Skeletal muscle satellite cell (primary cell): ENCODE data around the gene LAIR1.
"Not testable (repeated sequence)": the region's sequence is repeated elsewhere in the genome, so short reads cannot be mapped to it uniquely, and the experiment has no call there.

Experiments used
- H3K27me3 ChIP-seq: 2 replicates; pipeline ENCODE4 v1.7.0; 2013; ENCODE audit warnings: low read length; ENCODE audit not compliant: control insufficient read depth, insufficient read depth
- H3K36me3 ChIP-seq: 2 replicates; pipeline ENCODE4 v1.7.0; 2013; ENCODE audit warnings: mild to moderate bottlenecking, control low read depth, low read length; ENCODE audit not compliant: insufficient read depth
- H3K4me1 ChIP-seq: 2 replicates; pipeline ENCODE4 v1.7.0; 2013; ENCODE audit warnings: low read length; ENCODE audit not compliant: control insufficient read depth, insufficient read depth
- H3K4me2 ChIP-seq: 2 replicates; pipeline ENCODE4 v1.7.0; 2013; ENCODE audit warnings: mild to moderate bottlenecking, low read length
- H3K4me3 ChIP-seq: 2 replicates; pipeline ENCODE4 v1.7.0; 2013; ENCODE audit warnings: low read length
- H3K9ac ChIP-seq: 2 replicates; pipeline ENCODE4 v1.7.0; 2013; ENCODE audit warnings: mild to moderate bottlenecking, low read depth, low read length, moderate library complexity
- H3K9me3 ChIP-seq: replicated peaks from 2 replicates; pipeline ENCODE4 v1.7.0; 2013; ENCODE audit warnings: mild to moderate bottlenecking, control low read depth, low read length

LAIR1 gene

DNA sequence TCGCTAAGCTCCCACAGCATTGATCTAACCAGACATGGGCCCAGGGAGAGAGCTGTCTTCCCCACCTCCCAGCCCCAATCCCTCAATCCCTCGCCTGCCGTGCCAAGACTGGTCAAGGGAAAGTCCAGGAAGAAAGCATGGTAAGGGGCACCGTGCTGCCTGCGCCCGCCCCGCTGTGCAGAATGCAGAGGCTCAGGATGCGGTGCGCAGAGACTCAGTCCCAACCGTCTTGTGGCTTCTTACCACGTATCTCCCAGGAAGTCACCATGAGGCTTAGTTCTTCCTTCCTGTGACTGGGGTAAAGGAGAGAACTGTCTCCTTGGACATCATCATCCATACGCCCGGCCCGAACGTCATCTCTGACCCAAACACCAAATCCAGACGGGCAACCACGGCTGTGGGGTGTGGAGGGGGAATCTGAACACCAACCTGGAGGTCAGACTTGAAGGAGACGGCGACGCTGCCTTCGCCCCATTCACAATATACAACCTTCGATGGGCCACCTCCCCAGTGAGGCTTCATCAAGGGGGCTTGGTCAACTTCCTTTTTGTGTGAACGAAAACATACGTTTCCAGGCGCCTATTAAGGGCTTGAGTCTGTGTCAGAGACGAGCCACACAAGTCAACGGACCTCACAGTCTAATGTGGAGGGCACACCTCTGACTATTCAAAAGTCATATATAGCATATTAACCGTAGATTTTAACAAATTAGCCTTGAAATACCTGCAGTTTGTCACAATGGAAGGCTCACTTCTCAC, 10.6 kb upstream of the LAIR1 start:
- not testable (repeated sequence) for H3K27me3 ChIP-seq, H3K4me2 ChIP-seq, H3K9me3 ChIP-seq, H3K9ac ChIP-seq, H3K4me1 ChIP-seq, H3K36me3 ChIP-seq, H3K4me3 ChIP-seq

DNA sequence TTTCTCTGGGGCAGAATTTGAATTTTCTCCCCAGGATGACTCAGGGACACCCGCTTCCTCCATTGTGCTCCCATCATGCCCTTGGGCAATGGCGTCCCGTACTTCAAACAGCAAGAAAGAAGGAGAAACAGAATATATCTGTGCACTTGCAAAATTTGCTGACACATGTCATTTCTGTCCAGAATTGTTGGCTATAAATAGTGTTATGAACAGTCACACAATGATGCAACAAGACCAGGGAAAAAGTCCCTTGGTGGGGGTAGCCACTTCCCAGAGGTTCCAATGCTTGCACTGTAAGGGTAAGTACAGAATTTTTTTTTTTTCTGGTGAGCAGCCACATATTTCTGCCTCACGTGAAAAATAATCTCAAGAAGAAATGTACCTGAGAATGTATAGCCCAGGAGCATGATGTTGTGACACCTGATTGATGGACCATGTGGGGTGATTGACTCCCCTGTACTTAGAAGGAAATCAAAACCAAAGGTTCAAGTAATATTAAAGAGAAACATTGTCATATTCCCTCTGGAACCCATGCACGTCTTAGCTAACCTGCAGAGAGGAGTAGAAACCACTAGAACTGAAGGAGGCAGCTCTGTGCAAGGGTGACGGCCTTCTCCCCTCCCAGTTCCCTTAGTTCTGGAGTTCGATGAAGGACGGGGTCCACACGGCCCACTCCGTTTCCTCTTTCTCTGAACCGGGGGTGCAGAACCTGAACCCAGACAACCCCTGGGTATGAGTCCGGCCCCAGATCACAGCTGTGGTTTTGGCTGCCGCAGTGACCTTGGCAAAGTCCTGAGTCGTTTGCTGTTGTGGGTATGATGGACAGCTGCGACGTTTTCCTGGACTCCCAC, 9.3 kb upstream of the LAIR1 start:
- Histone ChIP-seq H3K4me2 (no peak overlapping the region), H3K9me3 (peaks cover 3% of the 10 kb centered on the region), H3K27me3 (no peaks in the 10 kb centered on the region), H3K4me1 (no peaks in the 10 kb centered on the region), H3K4me3 (no peak overlapping the region), H3K9ac (no peak overlapping the region), H3K36me3 (no peaks in the 10 kb centered on the region)

DNA sequence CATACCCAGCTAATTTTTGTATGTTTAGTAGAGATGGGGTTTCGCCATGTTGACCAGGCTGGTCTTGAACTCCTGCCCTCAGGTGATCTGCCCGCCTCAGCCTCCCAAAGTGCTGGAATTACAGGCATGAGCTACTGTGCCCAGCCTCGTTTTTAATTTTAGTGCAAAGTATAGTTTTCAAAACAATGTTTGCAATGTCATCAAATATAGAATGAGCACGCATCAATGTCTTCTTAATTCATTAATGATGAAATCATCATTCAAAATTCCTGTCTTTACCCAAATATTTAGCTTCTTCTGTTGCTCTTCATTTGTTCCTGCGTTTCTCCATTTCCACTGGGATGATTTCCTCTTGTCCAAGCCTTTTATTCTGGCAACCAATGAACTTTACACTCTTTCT, 6.7 kb upstream of the LAIR1 start:
- not testable (repeated sequence) for H3K36me3 ChIP-seq, H3K4me1 ChIP-seq, H3K9me3 ChIP-seq, H3K27me3 ChIP-seq, H3K9ac ChIP-seq, H3K4me2 ChIP-seq, H3K4me3 ChIP-seq

DNA sequence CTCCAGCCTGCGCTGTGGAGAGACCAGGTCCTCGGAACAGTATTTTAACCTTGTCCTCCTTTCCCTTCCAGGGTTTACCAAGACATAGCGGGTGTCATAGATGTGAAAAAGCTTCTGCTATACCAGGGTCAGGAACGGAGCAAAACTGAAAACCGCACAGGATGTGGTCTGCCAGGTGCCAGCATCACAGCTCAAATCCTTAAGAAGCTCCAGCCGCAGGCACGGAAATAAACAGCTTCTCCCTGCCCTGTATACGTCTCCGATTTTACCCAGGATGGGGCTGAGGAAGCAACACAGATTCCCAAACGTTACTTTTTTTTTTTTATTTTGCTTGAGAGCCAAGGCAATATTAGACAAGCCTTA, 5.7 kb upstream of the LAIR1 start:
- not testable (repeated sequence) for H3K27me3 ChIP-seq, H3K36me3 ChIP-seq, H3K4me2 ChIP-seq, H3K4me3 ChIP-seq, H3K9ac ChIP-seq, H3K9me3 ChIP-seq, H3K4me1 ChIP-seq

DNA sequence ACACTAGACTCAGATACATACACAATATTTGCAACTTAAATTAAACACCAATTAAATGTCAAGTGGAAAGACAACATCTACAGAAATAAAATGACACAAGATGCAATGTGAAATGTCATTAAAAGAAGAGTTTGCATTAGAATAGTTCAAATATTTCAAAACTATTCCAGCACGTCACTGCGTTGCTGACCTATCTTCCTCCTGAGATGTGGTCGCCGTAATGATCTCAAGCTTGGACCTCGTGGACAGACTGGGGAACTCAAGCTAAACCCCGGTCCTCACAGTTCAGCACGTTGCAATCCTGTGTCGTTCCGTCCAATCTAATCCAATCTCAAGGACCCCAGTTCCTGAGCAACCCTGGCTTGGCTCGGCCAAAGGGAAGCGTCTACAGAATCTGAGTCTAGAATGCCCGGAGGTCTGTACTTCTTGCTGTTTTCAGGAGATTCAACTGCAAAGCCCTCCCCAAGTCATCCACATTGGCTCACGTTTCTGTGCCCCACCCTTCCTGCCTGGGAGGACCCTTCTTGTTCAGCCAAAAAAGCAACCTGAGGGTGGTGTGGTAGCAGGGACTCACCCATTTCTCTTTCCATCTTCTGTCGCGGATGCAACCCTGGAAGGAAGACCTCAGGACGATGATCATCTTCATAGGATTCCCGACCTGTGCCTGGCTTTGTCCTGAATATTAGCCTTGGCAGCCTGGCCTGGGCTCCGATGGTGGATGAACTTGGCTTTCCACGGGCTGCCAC, 5.1 kb upstream of the LAIR1 start:
- not testable (repeated sequence) for H3K9ac ChIP-seq, H3K36me3 ChIP-seq, H3K4me3 ChIP-seq, H3K27me3 ChIP-seq, H3K4me2 ChIP-seq, H3K9me3 ChIP-seq, H3K4me1 ChIP-seq

DNA sequence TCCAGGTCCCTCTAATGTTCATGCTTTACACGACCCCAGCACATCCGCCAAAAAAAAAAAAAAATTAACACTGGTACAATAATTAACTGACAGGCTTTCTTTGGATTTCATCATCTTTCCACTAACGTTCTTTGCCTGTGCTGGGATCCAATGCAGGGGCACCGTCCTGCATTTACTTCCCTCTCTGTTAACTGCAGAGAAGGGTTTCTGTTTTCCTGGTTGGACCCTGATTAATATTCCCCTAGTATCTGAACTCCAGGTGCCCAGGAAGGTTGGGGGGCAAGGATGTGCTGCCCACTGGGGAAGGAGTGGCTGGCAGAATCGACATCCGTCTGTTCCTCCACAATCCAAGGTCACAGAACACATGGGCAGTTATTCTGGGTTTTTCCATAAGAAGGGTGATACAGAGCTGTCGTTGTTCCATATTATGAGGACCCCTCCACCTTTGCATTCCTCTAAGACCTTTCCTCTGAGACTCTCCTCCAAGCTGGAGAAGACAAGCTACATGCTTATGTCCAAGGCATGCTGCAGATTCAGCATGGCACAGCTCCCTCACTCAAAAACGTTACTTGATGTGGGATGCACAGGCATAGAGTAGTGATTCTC, 4.5 kb upstream of the LAIR1 start:
- no peak overlapping the region for H3K9ac ChIP-seq
- no peak overlapping the region for H3K4me2 ChIP-seq
- no peaks in the 10 kb centered on the region for H3K4me1 ChIP-seq
- H3K9me3 ChIP-seq, result peaks cover 3% of the 10 kb centered on the region
- H3K27me3 ChIP-seq, result no peaks in the 10 kb centered on the region
- H3K36me3 ChIP-seq, result no peaks in the 10 kb centered on the region
- no peak overlapping the region for H3K4me3 ChIP-seq

DNA sequence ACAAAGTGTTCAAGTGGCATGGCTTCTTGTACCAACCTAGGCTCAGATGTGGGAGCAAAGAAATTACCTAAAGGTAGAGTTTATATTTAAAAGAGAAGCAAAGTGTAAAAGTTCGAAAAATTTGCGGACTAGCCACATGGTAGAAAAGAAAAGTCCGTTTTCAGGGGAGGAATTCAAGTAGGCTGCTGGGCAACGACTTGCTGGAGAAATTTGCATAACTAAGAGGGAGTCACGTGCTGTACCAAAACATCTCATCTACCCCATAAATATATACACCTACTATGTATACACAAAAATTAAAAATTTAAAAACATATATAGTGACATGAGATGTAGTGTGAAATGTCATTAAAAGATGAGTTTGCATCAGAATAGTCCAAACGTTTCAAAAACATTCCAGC, 2.1 kb upstream of the LAIR1 start:
- no peaks in the 10 kb centered on the region for H3K27me3 ChIP-seq
- H3K4me3 ChIP-seq, result no peak overlapping the region
- H3K9ac ChIP-seq, result no peak overlapping the region
- no peaks in the 10 kb centered on the region for H3K36me3 ChIP-seq
- no peaks in the 10 kb centered on the region for H3K4me1 ChIP-seq
- no peaks in the 10 kb centered on the region for H3K9me3 ChIP-seq
- H3K4me2 ChIP-seq, result no peak overlapping the region

DNA sequence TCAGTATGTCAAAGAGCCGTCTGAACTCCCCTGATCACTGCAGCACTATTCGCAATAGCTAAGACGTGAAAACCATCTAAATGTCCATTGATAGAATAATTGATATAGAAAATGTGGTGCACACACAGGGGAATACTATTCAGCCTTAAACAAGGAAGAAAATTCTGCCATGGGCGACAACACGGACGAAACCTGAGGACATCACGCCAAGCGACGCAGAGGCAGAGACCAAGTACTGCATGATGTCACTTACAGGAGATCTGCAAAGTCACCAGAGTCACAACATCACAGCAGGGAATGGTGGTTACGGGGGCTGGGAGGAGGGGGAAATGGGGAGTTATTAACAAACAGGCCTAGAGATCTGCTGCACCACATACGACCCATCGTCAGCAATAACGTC, 1.1 kb upstream of the LAIR1 start:
- H3K4me3 ChIP-seq, H3K9me3 ChIP-seq, H3K27me3 ChIP-seq, H3K9ac ChIP-seq, H3K36me3 ChIP-seq, H3K4me1 ChIP-seq, H3K4me2 ChIP-seq: not testable (repeated sequence)

DNA sequence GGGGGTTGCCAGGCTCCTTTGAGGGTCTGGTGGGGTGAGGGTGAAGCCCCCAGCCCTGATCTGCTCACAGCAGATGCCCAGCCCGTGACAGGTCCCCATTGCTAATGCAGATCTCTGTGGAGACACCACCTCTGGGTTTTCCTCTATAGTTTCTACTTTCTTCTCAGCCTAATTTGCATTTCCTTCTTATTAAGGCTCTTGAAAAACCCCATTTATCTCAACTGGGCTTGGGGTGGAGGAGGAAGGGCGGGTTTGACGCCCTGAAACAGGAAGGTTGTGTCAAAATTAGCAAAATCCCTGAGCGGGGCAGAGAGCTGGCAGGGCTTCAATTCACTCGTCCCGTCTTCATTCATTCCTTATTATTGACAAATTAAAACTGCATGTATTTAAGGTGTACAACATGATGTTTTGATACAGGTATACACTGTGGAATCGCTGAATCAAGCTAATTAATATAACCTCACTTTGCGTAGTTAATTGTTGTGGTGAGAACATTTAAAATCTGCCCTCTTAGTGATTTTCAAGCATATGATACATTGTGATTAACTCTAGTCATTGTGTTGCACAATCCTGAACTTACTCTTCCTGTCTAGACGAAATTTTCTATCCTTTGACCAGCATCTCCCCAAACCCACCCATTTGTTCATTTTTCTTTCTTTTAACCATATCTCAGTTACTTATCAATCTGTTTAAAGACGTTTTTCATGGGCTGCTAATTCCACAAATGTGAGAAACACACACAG, 2.9 kb downstream of the LAIR1 start:
- H3K4me1 ChIP-seq, H3K9ac ChIP-seq, H3K36me3 ChIP-seq, H3K4me2 ChIP-seq, H3K27me3 ChIP-seq, H3K4me3 ChIP-seq, H3K9me3 ChIP-seq: not testable (repeated sequence)

DNA sequence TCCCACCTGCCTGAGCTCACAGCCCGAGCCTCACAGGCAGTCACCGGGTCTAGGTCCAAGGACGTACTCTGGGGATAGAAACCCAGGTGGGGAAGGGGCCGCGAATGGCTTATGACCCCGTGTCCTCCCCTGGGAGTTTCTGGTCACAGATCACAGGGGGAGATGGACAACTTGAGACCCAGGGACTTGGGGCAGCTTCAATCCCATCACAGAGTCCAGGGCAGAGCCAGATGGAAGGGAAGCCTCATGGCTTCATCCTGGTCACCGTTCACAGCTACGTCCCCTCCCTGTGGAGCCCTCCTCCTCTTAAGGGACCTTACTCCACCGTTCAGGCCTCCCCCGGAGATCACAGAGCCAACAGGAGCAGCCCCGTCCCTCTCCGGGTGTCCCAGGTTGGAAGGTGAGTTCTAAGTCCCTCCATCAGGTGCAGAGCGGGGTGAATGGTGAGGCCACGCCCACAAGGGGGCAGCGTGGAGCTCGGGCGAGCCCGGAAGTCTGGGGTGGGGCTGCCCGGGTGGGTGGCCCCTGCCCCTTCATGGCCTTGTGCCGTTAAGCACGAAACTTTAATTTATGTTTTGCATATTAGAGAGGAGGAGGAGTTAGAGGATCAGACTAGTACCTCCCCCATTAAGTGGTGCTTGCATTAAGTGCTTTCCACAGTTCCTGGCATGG, 5.4 kb downstream of the LAIR1 start:
- H3K9ac ChIP-seq, H3K4me3 ChIP-seq, H3K27me3 ChIP-seq, H3K4me2 ChIP-seq, H3K36me3 ChIP-seq, H3K4me1 ChIP-seq, H3K9me3 ChIP-seq: not testable (repeated sequence)
